Measurements from ENCODE around the gene CTDSP2.
"Not testable (repeated sequence)": the region's sequence is repeated elsewhere in the genome, so short reads cannot be mapped to it uniquely, and the experiment has no call there.

The CTDSP2 gene, protein sequence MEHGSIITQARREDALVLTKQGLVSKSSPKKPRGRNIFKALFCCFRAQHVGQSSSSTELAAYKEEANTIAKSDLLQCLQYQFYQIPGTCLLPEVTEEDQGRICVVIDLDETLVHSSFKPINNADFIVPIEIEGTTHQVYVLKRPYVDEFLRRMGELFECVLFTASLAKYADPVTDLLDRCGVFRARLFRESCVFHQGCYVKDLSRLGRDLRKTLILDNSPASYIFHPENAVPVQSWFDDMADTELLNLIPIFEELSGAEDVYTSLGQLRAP

GRCh38 chr12:57846577-57847319 lies at the start of gene CTDSP2:
CTDSP2 (minus strand) TSS chr12:57846729; CDS start chr12:57846435, 294 bp downstream.
- peak; percentile 84 for DNase-seq

DNA sequence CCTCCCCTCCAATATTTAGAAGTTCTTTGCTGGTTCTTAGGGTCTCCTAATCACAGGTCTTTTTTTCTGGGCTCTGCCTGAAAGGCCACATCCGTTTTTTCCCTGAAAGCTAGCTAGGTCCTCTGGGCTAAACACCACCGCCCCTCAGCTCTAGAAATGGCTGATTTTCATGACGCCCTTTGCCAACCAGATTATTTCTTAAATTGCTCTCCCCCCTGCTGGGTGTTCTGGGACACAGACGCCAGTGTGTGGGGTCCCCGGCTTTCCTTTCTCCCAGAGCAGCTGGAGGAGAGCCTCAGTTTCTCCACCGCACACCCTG lies 49.5 kb upstream of the CTDSP2 start:
- no peak for DNase-seq

DNA sequence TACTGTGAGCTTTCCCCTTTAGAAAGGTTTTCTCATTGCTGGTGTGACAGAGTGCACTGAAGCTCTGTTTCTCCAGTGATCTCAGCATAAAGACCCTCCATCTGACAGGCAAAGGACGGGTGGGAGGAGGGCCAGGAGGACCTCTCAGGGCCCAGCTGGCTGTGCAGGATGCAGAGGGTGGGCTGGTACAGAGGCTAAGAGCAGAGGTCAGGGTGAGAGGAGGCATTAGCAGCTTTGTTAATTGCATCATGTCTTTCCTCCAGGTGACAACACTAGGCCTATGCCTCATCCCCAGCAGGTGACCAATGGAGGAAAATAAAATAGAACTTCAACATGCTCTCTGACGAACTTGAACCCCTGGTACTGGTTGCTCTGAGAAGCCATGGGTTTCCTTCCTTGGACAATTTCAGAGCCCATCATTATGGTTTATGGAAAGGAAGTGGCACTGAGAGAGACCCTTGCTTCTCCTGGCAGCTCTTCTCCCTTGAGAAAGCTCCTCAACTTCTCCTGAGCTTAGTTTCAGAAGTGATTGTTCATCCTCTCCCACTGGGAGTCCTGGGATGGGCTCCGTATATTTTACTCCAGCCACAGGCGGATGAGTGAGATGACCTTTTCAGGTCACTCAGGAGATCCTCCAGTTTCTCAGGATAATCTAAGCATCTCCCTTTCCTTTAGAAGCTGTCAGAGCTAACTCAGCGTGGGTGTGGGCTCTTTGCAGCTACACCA lies 49.0 kb upstream of the CTDSP2 start:
- DNase-seq: no peak

- no peak for DNase-seq
Observed at GRCh38 chr12:57894399-57895292, 48.1 kb upstream of the CTDSP2 start.

- DNase-seq: no peak
Observed at GRCh38 chr12:57893431-57894353, 47.2 kb upstream of the CTDSP2 start.

GRCh38 chr12:57892232-57892972 lies 45.9 kb upstream of the CTDSP2 start:
- no peak for DNase-seq

DNA sequence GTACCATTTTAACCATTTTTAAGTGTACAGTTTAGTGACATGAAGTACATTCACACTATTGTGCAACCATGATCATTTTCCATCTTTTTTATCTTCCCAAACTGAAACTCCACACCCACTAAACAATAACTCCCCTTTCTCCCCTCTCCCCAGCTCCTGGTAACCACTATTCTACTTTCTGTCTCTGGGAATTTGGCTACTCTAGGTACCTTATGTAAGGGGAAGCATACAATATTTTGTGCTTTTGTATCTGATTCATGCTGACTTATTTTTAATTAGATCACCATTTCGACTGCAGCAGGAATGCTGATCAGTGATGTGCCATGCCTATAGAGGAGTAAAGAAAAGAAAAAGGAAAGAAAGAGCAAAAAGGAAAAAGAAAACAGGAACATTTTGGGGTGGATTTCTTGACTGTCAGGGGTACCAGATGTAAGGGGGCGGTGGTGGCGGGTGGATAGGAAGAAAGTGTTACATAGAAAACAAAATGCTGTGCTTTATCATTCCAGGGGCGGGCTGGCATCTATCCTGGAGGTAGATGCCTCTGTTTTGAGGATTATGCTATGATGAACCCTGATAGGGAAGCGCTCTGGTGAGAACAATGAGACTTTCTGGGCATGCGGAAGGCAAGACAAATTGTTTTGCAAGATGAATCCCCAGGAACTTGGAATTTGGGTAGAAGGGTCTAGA lies 45.2 kb upstream of the CTDSP2 start:
- DNase-seq: no peak

DNA sequence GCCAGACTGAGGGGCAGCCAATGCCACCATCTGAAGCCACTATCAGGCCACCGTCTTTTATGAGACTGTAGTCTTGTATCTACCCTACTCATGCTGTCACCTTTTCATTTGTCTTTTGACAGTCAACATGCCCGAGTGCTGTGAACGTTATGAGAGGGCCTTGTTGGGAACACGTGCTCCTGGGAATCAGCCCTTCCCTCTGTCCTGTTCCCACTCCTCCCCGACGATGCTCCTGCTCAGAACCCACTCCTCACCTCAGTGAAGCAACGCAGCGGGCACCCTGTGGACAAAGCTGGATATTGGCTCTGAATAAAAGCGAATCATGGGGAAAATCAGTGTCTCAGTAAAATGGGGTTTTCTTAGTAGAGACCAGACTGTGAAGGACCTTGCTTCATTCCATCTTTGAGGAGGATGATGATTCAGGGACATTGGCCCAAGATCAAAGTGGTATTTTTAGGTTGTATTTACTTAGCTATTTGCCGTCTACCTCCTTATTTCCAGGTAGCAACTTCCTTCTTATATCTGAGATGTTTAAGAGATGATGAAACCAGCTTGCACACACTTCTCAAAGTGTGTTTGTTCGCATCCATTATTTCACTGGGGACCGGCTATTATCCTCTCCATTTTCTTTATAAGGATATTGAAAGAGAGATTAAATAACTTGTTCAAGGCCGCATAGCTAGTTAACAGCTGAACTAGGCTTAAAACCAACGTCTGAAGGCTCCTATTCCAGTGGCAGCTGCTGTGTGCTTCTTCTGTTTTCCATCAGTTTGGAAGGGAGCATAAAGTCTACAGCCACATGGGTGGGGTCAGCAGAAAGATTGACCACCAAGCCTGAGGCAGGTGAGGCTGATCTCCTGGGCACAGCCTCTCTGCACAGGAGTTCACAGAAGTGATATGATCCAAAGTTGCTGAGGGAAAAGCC lies 43.9 kb upstream of the CTDSP2 start:
- DNase-seq: no peak

DNA sequence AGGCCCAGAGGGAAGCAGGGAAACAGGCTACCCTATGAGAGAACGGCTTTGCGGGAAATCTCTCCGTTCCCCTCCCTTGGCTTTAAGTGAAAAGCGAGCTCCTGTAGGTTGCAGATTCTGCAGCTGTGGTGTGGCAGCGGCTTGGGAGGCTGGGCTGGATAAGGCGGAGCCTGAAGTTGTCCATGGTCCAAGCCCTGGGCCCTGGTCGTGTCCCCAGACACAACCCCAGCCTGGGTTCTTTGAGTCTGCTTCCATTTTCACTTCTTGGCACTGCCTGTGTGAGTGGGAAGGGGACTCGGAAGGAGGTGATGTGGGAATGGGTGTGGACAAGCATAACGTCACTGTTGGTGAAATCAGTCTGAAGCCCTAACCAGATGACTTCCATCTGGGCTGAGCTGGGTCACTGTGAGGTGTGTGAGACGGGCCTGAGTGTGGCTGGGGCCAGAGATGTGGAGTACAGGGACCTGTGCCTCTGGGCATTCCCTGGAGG lies 43.0 kb upstream of the CTDSP2 start:
- DNase-seq: no peak

DNA sequence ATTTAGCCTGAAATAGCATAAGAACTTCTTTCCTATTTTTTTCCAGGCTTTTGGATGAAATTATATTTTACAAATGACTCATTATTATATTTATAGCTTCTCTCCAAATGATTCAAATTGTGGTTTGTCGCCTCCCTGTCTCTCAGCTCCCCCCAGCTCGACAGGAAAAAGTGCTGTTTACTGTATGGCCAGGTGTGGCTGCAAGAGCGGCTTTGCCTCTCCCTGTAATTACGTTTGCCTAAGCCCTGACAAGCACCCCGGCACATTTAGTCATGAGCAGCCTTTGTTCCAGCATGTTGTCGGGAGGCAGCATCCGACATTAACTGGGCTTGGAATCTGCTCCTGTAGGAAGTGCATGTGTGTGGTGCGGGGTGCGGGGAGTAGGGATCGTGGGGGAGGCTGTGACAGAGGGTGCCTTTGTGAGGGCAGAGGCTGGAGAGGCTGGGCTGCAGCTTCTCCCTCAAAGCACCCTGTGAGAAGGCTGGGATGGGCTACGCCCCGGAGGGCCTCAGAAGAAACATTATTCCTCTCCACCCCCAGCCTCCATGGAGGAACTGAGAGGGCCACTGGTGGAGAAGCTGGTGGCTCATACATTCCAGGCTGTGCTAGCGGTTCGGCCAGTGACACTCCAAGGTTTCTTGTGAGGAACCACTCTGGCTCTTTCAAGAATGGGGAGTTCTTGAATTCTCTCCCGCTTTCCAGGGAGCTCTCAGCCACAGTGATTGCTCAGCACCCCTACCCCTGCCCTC lies 42.1 kb upstream of the CTDSP2 start:
- no peak for DNase-seq

GRCh38 chr12:57887631-57888408 lies 41.3 kb upstream of the CTDSP2 start:
- no peak for DNase-seq

GRCh38 chr12:57886964-57887363 lies 40.4 kb upstream of the CTDSP2 start:
- not testable (repeated sequence) for DNase-seq

DNA sequence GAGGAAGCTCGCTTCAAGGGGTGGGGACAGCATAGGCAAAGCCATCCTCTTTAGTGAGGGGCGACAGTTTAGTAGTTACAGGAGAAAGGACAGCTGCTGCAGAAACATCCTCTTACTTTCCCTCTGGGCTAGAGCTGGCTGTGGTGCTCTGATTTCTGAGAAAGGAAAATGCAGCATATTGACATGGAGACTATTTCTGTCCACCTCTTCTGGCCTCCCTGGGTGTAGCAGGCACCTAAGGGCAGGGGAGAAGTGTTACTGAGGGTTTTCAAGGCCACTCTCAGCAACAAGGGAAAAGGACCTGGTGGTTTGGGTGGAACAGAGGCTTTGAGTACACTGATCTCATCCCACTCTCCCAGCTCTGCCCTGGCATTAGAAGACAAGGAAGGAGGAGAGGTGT lies 40.0 kb upstream of the CTDSP2 start:
- DNase-seq: no peak

GRCh38 chr12:57885207-57885606 lies 38.7 kb upstream of the CTDSP2 start:
- no peak for DNase-seq

DNA sequence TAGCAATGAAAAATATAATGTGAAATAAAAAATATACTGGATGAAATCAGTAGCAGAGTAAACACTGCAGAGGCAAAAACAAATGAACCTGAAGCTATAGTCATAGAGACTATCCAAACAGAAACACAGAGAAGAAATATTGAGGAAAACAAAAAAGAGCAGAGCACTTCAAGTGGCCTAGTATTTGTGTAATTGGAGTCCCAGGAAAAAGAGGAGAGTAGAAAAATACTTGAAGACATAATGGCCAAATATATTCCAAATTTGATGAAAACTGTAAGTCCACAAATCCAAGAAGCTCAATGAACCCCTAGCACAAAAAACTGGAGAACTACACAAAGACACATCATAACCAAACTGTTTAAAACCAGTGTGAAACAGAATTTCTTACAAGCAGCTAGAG lies 37.2 kb upstream of the CTDSP2 start:
- no peak for DNase-seq

- no peak for DNase-seq
Observed at GRCh38 chr12:57883057-57883456, 36.5 kb upstream of the CTDSP2 start.

GRCh38 chr12:57882575-57882974 lies 36.0 kb upstream of the CTDSP2 start:
- DNase-seq: no peak

GRCh38 chr12:57881475-57881874 lies 34.9 kb upstream of the CTDSP2 start:
- no peak for DNase-seq
